OCI-M2 (cell line): ENCODE results near the gene CC2D2B.
"Not testable (repeated sequence)": the region's sequence is repeated elsewhere in the genome, so short reads cannot be mapped to it uniquely, and the experiment has no call there.

Experiments used
- DNase-seq: peaks from one replicate; lab custom pipeline; 2025; ENCODE audit not compliant: unreplicated experiment; lab: John Stamatoyannopoulos, UW

Gene CC2D2B

GRCh38 chr10:95905897-95906580 lies 1.7 kb upstream of the CC2D2B start:
- not testable (repeated sequence) for DNase-seq

- peak; percentile 32 for DNase-seq
Observed at GRCh38 chr10:95906677-95907455, 909 bp upstream of the CC2D2B start.

GRCh38 chr10:95908450-95908849 lies 675 bp downstream of the CC2D2B start:
- DNase-seq: no peak

- DNase-seq: no peak
Observed at GRCh38 chr10:95909561-95909960, 1.8 kb downstream of the CC2D2B start.

- DNase-seq: not testable (repeated sequence)
Observed at GRCh38 chr10:95916039-95916438, 8.3 kb downstream of the CC2D2B start.

- DNase-seq: no peak
Observed at GRCh38 chr10:95920798-95921426, 13.1 kb downstream of the CC2D2B start.

GRCh38 chr10:95925033-95925432 lies 17.3 kb downstream of the CC2D2B start:
- no peak for DNase-seq

GRCh38 chr10:95935429-95935828 lies 27.7 kb downstream of the CC2D2B start:
- DNase-seq: no peak

- DNase-seq: no peak
Observed at GRCh38 chr10:95941115-95941514, 33.3 kb downstream of the CC2D2B start.

- DNase-seq: peak; percentile 56
Observed at GRCh38 chr10:95963202-95963990, 55.6 kb downstream of the CC2D2B start.

GRCh38 chr10:95963991-95964389 lies 56.2 kb downstream of the CC2D2B start:
- DNase-seq: no peak

GRCh38 chr10:95964756-95965155 lies 57.0 kb downstream of the CC2D2B start:
- no peak for DNase-seq

GRCh38 chr10:95976362-95977229 lies 68.8 kb downstream of the CC2D2B start:
- no peak for DNase-seq

GRCh38 chr10:95982200-95982599 lies 74.4 kb downstream of the CC2D2B start:
- DNase-seq: no peak

GRCh38 chr10:95987685-95988426 lies 80.1 kb downstream of the CC2D2B start:
- DNase-seq: no peak

- no peak for DNase-seq
Observed at GRCh38 chr10:95988702-95989101, 80.9 kb downstream of the CC2D2B start.

- DNase-seq: not testable (repeated sequence)
Observed at GRCh38 chr10:95994376-95994775, 86.6 kb downstream of the CC2D2B start.

GRCh38 chr10:95998255-95998784 lies 90.5 kb downstream of the CC2D2B start:
- DNase-seq: no peak

- DNase-seq: no peak
Observed at GRCh38 chr10:96013956-96014355, 106.2 kb downstream of the CC2D2B start.
